GM12875 (cell line): ENCODE results near the gene PPFIA4.

Experiments used
- H3K4me3 ChIP-seq: one replicate; pipeline ENCODE4 v1.5.1; 2011; ENCODE audit warnings: low read depth, low read length, control low read depth
- TF ChIP-seq, protein P1 (sequence below): IDR thresholded peaks from 2 replicates; pipeline ENCODE4 v1.5.1; 2011; ENCODE audit warnings: low read depth, mild to moderate bottlenecking, control low read depth, inconsistent platforms, low read length, moderate library complexity, borderline replicate concordance; ENCODE audit not compliant: insufficient read depth

PPFIA4 gene

DNA sequence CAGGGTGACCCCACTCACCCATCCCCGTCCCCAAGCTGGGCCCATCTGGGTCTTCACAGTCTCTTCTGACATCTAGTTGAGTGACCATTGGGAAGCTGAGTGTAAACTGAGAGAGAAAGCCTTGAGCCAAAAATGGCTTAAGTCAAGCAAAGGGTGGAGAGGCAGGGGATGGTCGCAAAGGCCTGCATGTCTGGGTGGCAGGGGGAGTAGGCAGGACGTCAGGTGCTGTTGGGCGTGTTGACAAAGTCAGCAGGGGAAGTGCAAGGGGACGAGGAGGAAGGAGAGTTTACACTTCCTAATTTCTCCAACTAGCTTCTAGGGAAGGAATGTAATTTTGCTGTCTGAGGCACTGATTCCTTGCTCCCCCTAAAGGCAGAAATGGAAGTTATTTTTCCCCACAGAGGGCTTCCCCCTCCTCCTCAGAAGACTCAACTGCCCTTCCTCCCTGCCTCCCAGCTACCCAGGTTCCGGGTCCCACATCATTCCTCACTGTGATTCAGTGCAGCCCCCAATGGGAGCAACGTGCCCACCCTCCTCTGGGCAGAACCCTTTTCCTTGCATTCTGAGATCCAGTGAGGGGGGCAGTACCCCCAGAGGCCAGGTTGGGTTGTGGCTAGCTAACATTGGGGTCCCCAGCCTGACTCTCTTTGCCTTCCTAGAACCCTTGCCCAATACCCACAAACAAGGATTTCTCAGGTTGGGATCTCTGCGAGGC is 100.0 kb downstream of the PPFIA4 start:
- no peak overlapping the region for H3K4me3 ChIP-seq
- TF ChIP-seq, protein P1, sequence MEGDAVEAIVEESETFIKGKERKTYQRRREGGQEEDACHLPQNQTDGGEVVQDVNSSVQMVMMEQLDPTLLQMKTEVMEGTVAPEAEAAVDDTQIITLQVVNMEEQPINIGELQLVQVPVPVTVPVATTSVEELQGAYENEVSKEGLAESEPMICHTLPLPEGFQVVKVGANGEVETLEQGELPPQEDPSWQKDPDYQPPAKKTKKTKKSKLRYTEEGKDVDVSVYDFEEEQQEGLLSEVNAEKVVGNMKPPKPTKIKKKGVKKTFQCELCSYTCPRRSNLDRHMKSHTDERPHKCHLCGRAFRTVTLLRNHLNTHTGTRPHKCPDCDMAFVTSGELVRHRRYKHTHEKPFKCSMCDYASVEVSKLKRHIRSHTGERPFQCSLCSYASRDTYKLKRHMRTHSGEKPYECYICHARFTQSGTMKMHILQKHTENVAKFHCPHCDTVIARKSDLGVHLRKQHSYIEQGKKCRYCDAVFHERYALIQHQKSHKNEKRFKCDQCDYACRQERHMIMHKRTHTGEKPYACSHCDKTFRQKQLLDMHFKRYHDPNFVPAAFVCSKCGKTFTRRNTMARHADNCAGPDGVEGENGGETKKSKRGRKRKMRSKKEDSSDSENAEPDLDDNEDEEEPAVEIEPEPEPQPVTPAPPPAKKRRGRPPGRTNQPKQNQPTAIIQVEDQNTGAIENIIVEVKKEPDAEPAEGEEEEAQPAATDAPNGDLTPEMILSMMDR, result no peak

DNA sequence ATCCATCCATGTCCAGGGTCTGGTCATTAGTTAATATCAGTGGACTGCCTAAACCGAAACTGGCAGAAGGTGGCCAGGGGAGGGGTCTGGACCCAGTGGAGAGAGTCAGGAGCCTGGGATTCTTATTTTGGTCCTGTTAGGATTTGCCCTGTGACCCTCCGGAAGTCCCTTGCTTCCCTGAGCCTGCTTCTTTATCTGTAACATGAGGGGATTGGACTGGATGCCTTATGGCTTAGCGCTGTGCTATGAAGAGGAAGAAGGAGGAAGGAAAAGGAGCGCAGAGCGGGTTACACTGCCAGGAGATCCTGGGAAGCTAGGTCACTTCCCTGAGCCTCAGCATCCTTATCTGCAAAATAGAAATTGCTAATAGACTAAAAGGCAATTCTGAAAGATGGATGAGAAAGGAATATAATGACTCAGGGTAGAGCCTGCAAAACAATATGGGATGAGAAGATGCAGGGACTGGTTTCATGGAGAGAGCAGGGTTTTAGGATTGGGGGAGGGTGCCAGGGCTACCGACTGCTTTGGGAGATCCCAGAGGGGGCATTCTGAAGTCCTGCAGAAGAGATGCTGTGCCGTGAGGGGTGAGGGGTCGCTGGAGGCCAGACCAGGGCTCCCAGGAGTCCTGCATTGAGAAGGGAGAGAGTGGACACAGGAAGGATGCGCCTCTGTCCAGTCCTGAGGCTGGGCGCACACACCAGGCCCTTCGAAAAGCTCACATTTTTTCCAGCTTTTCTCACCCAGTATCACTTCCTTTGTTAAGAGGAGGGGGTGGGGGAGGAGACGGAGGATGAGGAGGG is 100.8 kb downstream of the PPFIA4 start:
- TF ChIP-seq, protein P1, result no peak
- H3K4me3 ChIP-seq, result no peak overlapping the region

DNA sequence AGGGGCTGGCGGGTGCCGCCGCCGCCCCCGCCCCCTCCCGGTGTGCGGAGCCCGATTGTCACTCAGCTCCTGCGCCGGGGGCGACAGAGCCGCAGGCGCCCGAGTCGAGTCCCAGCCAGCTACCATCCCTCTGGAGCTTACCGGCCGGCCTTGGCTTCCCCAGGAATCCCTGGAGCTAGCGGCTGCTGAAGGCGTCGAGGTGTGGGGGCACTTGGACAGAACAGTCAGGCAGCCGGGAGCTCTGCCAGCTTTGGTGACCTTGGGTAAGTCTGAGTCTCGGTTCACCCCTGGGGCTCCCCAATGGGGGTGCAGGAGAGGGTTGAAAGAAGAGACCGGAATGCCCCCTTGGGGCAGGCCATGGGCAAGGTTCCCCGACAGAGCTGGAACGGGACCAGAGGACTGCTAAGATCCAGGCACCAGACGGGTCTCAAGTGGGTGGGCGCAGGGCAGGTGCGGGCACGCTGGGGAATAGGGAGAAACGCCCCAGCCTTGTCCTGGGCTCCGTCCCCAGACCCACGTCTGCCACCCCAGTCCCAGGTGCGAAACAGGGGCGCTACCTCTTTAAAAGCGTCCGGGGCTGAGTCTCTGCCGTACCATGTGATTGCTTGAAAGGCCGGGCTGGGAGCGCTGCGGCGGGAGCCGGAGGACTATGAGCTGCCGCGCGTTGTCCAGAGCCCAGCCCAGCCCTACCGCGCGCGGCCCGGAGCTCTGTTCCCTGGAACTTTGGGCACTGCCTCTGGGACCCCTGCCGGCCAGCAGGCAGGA is 101.6 kb downstream of the PPFIA4 start, which contains the start of gene ADORA1:
Gene ADORA1 (plus strand): TSS at position 61 of the 765 bp plus-strand sequence. CDS start 1,116 bp downstream, outside the sequence.
- TF ChIP-seq, protein P1, result no peak
- H3K4me3 ChIP-seq, result no peak within 1 kb of the TSS

DNA sequence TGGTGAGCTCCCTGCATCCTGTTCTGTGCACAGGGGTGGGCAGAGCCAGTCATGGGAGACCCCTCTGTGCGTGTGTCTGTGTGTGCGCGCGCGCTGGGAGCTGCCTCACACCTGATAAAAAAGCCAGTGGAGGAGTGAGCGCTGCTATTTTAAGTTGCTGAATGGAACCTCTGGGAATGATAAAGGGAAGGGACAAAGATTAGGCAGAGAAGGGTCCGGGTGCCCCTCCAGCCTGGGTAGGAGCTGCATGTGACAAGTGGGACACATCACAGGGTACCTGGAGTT is 102.1 kb downstream of the PPFIA4 start:
- no peak overlapping the region for H3K4me3 ChIP-seq
- TF ChIP-seq, protein P1, result no peak
